GM10266 (cell line): Measurements from ENCODE around the gene CFD.
"Not testable (repeated sequence)": the region's sequence is repeated elsewhere in the genome, so short reads cannot be mapped to it uniquely, and the experiment has no call there.

Source experiments
- DNase-seq: peaks from one replicate; pipeline ENCODE4 v3.0.0; 2012; ENCODE audit errors: extremely low spot score
- TF ChIP-seq, protein P1 (sequence below): IDR thresholded peaks from 2 replicates; pipeline ENCODE4 v1.5.1; 2012; ENCODE audit warnings: mild to moderate bottlenecking, low read depth; ENCODE audit not compliant: control insufficient read depth, insufficient read depth; ENCODE audit errors: missing control alignments

Gene CFD

DNA sequence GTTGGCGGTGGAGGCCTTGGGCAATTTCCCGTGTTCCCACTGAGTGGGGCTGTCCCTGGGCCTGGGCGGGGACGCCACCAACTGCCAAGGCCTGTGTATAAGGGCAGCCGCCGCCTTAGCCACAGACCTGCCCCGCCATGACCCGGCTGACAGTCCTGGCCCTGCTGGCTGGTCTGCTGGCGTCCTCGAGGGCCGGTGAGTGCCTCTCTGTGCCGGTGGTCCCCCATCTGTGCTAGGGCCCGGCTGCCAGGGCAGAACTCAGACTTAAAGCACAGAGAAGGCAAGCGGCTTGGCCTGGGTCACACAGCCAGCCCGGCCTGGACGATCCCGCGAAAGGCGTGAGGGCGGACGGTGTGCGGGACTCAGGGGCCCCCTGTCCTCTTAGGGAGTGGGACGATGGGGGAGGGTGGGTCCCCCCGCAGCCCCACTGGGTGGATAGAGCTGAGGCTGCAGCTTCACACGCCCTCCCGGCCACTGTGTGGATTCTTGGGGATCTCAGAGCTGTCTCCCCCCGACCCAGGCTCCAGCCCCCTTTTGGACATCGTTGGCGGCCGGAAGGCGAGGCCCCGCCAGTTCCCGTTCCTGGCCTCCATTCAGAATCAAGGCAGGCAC, 31.6 kb upstream of the CFD start, which contains the start of gene AZU1:
AZU1 (plus strand) TSS at position 128 of the 612 bp plus-strand sequence; CDS start at position 138, 10 bp downstream.
- DNase-seq = no peak
- TF ChIP-seq, protein P1, sequence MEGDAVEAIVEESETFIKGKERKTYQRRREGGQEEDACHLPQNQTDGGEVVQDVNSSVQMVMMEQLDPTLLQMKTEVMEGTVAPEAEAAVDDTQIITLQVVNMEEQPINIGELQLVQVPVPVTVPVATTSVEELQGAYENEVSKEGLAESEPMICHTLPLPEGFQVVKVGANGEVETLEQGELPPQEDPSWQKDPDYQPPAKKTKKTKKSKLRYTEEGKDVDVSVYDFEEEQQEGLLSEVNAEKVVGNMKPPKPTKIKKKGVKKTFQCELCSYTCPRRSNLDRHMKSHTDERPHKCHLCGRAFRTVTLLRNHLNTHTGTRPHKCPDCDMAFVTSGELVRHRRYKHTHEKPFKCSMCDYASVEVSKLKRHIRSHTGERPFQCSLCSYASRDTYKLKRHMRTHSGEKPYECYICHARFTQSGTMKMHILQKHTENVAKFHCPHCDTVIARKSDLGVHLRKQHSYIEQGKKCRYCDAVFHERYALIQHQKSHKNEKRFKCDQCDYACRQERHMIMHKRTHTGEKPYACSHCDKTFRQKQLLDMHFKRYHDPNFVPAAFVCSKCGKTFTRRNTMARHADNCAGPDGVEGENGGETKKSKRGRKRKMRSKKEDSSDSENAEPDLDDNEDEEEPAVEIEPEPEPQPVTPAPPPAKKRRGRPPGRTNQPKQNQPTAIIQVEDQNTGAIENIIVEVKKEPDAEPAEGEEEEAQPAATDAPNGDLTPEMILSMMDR = no peak

DNA sequence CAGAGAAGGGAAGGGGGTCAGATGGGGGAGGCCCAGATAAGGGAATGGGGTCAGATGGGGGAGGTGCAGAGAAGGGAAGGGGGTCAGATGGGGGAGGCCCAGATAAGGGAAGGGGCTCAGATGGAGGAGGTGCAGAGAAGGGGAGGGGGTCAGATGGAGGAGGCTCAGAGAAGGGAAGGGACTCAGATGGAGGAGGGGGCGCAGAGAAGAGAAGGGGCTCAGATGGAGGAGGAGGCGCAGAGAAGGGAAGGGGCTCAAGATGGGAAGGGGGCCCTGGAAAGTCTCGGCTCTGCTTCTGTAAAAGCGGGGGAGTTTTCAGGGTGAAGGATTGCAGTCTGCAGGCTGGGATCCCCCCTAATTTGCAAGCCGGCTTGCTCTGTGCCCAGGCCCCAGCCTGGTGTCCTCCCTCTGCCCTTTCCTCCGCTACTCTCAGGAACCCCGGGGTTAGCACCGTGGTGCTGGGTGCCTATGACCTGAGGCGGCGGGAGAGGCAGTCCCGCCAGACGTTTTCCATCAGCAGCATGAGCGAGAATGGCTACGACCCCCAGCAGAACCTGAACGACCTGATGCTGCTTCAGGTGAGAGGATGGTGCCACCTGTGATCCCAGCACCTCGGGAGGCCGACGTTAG, 30.2 kb upstream of the CFD start:
- DNase-seq = no peak
- TF ChIP-seq, protein P1 = no peak

DNA sequence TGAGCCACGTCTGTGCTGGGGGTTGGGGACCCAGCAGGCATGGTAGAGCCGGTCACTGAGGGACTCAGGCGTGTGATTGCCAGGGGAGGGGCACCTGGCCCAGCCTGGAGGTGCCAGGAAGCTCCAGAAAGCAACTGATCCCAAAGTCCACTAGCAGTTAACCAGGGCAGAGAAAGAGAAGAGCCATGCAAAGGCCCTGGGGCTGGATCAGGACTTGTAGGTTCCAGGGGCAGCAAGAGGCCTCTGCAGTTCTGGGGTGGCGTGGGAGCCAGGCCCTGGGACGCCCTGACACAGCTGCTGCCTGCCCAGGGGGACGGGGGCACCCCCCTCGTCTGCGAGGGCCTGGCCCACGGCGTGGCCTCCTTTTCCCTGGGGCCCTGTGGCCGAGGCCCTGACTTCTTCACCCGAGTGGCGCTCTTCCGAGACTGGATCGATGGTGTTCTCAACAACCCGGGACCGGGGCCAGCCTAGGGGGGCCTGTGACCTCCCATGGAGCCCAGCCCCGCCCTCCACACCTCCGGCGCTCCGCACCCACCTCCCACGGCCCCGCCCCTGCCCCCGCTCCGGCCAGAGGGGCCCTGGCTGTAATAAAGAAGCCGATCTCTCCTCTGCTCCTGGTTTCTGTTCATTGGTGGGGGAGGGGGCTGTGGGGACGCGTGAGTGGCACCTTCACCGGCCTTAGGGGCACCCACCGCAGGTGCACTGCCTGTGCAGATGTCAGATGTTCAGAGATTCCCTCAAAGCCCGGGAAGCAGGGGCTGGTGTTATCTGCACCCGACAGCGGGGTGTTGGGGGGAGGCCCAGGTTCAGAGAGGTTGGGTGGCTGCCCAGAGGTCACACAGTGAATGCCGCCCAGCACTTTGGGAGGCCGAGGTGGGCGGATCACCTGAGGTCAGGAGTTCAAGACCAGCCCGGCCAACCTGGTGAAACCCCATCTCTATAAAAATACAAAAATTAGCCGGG, 27.8 kb upstream of the CFD start:
- DNase-seq = no peak
- TF ChIP-seq, protein P1 = no peak

DNA sequence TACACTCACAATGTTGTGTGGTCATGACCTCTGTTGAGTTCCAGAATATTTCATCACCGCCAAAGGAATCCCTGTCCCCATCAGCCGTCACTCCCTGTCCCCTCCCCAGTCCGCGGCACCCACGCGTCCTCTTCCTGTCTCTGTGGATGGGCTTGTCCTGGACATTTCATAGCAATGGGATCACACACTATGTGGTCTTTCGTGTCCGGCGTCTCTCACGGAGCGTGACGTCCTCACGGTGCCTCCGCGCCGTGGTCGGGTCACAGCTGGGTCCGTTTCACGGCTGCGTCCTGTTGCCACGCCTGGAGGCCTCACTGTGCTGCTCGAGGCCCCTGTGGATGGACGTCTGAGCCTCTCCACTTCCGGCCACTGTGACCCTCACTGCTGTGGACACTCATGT, 25.2 kb upstream of the CFD start:
- TF ChIP-seq, protein P1 = no peak
- no peak for DNase-seq

DNA sequence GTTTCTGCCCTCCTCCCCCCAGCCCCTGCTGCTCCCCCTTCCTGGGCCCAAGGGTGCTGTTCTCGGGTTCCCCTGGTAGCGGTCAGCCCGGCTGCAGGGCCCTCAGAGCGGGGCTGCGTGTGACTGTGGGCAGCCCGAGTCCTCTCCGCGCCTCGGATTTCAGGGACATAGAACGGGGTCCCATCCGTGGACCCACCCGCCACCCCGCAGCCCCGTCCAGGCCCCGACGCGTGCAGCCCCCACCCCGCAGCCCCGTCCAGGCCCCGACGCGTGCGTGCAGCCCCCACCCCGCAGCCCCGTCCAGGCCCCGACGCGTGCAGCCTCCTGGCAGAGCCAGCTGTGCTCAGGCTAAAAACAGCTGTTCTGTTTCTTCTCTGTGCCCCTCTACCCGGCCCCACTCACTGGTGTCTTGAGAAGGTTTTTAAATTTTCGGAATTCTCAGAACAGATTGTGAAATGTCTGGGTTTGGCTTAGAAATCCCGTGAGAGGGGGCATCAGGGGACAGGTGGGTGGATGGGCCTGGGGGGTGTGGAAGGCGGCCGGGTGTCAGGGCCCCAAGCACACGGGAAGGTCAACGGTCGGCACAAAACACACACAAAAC, 24.2 kb upstream of the CFD start:
- no peak for DNase-seq
- TF ChIP-seq, protein P1 = no peak

DNA sequence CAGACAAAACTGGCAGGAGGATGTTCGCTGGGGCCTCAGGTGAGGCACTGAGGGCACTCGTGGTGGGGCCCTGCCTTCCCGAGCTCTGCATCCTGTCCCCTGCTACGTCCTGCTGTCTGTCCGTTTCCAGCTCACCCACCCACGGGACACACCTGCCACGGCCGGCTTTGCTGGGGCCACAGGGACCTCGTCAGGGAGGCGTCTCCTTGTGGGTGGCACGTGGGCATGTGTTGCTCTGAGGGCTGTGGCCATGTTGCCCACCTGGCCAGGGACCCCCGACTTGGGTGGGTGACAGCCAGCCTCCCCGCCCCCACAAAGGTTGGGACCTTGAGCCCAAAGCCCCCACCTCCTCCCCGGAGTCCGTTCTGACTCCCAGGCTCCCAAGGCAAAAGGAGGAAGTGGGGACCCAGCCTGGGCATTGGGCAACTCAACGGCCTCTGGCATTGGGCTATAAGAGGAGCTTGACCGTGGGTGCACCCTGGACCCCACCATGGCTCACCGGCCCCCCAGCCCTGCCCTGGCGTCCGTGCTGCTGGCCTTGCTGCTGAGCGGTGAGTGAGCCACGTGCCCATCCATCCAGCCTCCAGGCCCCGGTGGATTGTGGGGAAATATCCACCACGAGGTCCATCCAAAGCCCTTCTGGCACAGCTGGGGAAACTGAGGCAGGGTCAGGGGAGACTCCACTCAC, 18.8 kb upstream of the CFD start, which contains the start of gene PRTN3:
PRTN3 (plus strand) TSS at position 481 of the 688 bp plus-strand sequence; CDS start at position 491, 10 bp downstream.
- TF ChIP-seq, protein P1 = no peak

DNA sequence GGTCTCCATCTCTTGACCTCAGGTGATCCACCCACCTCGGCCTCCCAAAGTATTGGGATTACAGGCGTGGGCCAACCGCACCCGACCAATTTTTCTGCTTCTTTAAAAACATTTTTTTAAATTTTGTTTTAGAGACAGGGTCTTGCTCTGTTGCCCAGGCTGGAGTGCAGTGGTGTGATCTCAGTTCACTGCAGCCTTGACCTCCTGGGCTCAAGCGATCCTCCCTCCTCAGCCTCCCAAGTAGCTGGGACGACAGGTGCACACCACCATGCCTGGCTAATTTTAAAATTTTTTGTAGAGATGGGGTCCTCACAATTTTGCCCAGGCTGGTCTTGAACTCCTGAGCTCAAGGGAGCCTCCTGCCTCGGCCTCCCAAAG, 16.7 kb upstream of the CFD start:
- DNase-seq = not testable (repeated sequence)

More for the DNA sequence above, 18.8 kb upstream of the CFD start, which contains the start of gene PRTN3:
- DNase-seq = no peak
